NCI-H187 treated with DMSO at 0.1 percent for 48 hours (cell line): ENCODE results near the gene GSTA4.
"Not testable (repeated sequence)": the region's sequence is repeated elsewhere in the genome, so short reads cannot be mapped to it uniquely, and the experiment has no call there.

Experiments
- DNase-seq: peaks from one replicate; lab custom pipeline; 2025; lab: John Stamatoyannopoulos, UW

The GSTA4 gene

DNA sequence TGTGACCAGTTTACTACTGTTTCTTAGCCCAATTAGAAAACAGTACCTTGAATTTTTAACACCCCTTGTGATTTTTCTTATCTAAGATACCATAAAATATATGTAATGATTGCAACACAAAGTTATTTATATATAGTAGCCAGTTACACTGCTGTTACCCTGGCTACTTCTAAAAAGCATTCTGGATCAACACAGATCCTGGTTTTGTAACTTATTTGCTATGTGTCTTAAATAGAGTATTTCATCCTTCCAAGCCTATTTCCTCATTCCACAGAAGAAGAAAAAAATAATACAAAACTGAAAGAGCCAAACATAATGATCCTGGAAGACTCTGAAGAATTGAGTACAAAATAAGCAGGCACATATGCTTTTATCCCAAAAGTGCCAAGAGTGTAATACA is 19.0 kb upstream of the GSTA4 start:
- no peak for DNase-seq

DNA sequence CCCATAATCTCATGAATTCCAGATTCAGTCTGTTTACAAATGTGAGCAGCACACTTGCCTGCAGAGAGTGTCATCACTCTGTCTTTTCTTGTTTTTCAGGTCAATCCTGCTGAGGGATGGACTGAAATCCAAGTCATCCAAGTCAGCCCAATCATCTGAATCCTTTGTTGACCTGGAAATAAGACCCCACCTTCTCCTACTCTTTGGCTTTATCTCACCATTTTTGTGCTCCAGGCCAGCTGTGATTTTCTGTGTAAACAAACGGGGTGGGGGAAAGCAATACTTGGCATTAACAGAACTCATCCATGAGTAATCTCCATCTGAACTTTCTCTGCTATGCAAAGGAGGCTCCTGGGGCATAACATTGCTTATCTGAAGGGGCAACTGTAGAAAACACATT is 16.9 kb upstream of the GSTA4 start:
- no peak for DNase-seq

DNA sequence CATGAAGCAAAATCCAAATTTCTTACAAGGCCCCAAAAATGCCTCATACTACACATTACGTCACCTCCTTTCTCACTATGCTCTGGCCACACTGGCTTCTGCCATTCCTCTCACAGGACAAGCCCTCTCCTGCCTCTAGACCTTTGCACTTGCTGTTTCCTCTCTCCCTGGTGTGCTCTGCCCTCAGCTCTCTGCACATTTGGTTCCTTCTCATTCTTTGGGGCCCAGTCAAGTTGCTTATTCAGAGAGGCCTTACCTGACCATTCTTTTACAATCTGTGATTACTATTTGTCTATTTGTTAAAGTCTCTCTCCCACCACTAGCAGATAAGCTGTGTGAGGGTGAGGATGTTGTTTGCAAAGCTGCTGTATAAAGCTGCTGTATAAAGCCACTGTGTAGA is 15.4 kb upstream of the GSTA4 start:
- DNase-seq: no peak

DNA sequence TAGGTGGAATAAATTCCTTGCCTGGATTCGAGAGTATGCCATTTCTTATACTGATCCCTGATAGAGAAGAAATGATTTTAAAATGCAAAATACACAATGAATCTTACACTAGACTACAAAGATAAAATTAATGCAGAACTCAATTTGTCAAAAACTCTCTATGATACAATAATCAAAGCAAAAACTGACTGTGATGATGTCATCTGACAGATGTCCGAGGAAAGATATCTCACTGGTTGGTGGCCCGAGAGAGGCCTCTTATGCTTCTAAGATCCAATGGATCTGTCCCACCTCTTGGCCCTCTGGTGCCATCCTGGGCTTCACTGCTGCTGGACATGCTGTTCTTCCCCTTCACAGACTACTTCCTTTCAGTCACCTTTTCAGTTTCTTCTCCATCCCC is 14.4 kb upstream of the GSTA4 start:
- no peak for DNase-seq

DNA sequence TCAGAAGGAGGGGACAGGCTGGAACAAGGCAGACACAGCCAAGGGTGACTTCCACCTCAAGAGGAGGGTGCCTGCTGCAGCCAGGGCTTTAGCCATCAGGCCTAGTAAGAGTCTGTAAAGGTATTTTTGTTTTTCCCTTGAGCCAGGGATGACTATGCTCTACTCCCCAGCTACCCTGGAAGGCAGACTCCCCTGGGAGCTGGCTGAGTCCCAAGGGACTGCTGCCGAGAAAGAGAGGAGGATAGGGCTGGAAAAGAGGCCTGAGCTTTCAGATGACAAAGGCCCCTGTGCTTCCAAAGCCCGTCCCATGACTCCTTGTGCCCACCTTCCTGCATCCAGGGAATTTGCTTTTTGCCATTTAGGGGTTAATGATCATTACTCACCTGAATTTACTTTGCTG is 14.0 kb upstream of the GSTA4 start:
- no peak for DNase-seq

DNA sequence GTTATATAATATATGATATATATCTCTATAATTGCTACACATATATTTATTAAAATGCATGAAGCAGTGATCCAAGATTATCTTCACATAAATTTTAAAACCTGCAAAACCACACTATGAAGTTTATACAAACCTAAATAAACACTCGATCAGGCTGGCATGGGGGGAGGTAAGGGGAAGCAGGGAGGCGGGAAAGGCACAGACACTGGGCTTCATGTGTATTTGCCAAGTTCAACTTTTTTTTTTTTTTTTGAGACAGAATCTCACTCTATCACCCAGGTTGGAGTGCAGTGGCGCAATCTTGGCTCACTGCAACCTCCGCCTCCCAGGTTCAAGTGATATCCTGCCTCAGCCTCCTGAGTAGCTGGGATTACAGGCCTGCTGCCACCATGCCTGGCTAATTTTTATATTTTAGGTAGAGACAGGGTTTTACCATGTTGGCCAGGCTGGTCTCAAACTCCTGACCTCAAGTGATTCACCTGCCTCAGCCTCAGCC is 13.2 kb upstream of the GSTA4 start:
- not testable (repeated sequence) for DNase-seq

DNA sequence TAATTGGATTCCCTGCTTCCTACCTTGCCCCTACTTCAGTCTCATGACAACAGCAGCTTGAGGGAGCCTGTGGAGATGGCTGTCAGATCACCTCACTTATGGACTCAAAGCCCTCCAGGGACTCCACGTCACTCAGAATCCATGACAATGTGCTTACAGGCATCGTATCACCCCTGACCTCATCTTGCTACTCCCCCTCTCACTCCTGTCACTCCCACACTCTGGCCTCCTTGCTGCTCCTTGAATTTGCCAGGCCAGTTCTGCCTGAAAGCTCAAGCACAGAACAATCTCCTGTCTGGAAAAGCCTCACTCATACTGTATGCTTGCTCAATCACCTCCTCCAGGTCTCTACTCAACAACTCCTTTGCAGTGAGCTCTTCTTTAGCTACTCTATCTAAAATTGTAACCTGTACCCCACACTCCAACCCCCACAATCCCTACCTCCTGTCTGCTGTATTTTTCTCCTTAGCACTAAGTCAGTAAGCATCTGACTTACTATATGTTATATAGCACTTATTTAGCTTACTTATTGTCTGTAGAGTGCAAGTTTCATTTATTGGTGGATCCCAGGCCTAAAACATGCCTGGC is 10.7 kb upstream of the GSTA4 start:
- no peak for DNase-seq

DNA sequence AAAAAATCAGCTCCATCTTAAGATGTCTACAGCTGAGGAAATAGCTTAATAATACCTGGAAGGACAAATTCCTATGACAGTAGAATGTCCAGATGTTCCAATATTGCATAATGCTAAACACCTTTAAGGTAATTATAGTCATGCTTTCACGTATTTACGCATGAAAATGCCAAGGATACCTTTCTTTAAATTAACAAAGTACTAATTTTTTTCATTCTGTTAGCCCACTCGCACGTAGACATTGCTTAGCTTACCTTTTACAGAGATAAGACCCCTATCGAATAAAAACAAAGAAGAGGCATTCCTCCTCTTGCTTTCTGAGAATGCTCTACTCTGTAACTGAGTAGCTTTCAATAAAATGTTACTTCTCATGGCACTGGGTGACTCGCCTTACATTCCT is 4.4 kb upstream of the GSTA4 start:
- DNase-seq: no peak

DNA sequence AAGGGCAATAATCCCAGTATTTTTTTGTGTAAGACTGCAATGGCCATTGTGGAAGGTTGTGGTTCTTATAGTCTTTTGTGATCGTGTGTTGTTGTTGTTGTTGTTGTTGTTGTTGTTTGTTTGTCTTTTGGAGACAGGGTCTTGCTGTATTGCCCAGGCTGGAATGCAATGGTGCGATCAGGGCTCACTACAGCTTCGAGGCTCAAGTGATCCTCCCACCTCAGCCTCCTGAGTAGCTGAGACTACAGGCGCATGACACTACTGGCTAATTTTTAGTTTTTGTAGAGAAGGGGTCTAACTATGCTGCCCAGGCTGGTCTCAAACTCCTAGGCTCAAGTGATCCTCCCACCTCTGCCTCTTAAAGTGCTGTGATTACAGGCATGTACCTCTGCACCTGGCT is 3.5 kb upstream of the GSTA4 start:
- DNase-seq: no peak

DNA sequence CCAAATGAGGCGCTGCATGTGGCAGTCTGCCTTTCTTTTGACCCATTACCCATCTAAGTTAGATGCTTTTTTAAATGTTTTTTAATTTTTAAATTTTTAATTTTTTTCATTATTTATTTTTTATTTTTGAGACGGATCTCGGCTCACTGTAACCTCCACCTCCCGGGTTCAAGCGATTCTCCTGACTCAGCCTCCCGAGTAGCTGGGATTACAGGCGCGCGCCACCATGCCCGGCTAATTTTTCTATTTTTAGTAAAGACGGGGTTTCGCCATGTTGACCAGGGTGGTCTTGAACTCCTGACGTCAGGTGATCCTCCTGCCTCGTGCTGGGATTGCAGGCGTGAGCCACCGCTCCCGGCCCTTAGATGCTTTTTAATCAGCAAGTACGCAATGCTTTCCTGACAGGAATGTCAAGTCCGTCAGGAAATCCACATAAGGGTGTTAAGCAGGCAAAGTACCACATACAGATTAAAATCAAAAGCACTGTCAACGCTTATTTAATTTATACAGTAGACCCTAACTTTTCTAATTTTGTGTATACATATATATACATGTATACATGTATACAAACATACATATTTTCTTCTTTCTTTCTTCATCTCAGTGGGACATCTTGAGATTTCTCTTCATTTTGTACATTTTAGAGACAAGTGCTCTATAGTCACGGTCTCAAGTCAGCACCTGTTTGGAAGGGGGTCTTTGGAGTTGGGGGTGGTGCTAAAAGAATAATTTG is 995 bp upstream of the GSTA4 start:
- DNase-seq: no peak

DNA sequence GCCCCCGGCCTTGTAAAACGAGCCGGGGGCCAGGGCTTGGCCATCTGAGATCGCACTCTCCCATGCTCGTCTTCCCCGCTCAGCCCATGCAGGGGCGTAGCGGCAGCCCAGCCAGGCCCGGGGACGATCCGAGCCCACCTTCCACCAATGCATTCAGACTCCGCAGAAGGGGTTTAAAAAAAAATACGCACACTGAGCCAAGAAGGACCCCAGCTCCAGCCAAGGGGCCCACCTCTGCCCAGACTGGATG is 320 bp downstream of the GSTA4 start:
- no peak for DNase-seq

DNA sequence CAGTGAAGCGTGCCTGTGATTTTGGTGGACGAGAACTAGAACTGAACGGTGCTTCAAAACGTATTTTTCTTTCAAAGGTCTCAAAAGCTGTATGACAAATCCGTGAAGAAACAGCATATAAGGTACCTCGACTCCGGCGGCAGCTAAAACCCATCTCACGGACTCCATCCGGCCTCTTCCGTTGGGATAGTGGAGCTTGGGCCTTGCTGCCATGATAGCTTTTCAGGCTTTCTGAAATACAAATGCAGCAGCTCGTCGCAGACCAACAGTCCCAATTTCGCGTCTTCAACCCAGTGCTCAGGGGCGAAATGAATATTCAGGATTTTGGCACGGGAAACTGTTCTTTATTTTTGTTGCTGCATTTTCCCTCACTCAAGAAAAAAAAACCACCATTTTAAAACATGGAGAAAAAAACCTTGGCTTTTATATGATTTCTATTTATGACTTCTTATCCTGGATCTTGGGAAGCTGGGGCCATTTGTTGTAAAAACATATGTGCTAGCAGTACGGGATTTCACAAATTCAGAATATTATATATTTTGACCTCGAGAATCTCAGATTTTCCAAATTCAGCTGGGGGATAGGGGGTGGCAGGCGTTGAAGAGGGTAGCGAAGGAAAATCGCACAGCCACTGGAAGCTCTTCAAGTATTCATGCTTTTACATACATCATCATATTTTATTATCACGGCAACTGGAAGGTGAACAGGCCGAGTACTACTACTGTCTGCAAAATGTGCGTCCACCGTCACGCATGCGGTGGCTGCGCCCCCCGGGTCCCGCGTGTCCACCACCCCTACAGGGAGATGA is 849 bp downstream of the GSTA4 start:
- no peak for DNase-seq

DNA sequence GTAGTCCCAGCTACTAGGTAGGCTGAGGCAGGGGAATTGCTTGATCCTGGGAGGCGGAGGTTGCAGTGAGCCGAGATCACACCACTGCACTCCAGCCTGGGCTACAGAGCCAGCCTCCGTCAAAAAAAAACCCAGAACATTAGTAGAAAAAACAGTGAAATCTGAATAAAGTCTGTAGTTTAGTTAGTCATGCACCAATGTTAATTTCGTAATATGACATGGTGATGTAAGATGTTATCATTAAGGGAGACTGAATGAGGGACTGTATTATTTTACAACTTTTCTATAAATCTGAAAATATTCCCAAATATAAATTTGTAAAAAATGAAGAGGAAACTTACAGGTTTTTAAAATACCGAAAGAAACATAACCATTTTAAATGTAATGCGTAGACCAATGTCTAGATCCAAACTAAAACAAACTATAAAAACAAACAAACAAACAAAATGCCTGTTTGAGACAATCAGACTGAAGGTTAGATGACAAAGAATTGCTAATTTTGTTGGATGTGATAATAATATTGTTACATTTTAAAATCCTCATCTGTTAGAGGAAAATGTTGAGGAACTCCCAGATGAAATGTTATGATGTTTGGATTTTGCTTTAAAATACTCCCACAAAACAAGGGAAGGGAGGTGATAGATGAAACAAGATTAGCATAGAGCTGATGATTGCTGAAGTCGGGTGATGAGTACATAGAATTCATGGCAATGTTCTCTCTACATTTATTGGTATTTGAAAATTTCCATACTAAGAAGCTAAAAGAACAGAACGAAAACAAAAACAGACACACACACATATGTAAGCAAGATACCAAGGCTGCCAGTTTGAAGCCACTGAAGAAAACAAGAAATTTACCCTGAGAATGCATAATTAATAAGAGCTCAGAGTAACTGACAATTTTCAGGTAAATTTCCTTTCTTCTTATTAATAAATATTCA is 1.8 kb downstream of the GSTA4 start:
- no peak for DNase-seq

DNA sequence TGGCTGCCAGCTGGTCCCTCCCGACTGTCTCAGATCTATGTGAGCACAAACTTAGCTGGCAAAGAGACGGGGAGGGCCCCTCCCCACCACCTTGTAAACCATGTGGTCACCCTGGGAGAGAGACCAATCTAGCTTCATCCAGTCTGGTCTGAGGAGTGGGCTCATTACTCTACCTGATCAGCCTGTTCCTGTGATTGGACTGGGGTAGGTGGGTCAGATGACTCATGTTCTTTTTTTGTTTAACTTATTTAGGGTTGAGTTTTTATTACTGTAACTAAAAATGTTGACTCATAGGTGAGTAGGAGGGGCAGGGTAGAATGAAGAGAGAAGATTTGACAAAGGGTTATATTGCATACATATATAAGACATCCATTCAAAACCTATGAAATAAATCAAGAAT is 4.7 kb downstream of the GSTA4 start:
- no peak for DNase-seq

DNA sequence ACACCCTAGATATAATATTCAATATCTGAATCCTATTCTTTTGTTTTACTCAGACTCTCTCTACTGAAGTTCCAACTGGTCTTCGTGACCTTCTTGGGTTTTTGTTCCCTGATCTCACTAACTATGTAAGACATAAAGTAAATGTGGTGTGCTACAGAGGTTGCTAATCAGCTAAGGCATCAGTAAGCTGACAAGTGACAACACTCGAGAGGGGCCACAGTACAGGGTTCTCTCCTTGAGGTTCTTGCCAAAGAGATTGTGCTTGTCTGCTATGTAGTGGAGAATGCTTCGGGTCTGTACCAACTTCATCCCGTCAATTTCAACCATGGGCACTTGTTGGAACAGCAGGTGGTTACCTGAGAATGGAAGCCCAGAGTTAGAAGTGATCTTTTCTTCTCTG is 9.9 kb downstream of the GSTA4 start:
- DNase-seq: no peak

DNA sequence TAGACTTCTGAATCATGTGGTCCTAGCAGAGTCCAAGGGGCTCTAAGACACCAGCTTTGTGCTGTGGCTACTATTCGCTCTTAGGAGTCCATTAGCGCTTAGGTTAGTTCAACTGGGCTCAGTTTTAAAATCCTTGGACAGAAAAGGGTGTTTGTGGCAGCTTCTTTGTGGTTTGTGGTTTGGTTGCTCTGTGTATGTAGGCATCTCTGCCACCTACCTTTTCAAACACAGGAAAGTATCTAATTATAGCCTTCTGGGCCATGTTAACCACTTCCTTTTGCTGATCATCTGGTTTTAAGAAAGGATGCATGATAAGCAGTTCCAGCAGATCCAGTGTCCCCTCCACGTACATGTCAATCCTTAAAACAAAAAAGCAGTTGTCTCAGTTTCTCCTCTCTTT is 10.8 kb downstream of the GSTA4 start:
- DNase-seq: no peak

DNA sequence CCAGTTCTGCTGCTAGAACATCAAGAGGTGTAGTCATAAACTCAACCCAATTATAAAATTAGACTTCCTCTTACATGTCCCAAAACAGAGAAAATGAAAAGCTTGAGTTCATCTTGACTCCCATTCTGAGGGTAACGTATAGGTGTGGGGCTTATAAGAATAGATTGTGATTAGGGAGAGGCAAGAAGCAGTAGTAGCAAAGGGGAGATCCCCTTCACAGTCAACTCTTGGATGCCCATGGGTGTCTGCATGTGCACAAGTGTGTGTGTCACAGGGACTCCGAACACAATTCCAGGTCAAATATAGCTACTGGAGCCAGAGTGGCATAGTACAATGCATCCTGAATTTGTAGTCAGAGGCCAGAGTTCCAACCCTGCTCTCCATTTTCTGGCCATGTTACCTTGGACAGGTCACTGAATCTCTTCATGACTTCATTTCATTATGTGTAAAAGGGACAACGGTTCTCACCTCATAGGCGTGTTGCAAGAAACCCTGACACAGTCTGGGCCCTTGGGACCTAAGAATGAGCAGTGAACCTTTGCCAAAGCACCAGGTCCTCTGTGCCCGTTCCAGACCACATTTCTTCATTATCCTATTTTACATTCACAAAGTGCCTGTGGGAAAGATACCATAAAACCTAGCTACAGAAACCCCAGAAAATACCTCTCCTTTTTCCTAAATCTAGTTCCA is 11.8 kb downstream of the GSTA4 start:
- DNase-seq: no peak

DNA sequence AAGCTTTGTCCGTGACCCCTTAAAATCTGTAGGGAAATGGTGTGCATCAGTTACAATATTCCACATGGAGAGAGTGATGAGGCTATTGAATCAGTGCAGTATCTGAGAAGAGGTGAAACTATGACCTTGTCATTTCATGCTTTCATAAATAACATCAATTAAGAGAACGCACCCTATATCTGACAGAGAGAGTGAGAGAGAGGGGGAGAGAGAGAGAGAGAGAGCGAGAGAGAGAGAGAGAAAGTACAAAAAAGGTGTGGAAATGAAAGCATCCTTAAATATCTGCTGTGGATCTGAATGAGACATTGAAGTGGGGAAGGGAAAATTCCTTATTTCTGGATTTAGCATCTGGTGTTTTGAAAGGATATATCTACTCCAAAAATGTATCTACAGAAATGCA is 12.4 kb downstream of the GSTA4 start:
- DNase-seq: no peak

DNA sequence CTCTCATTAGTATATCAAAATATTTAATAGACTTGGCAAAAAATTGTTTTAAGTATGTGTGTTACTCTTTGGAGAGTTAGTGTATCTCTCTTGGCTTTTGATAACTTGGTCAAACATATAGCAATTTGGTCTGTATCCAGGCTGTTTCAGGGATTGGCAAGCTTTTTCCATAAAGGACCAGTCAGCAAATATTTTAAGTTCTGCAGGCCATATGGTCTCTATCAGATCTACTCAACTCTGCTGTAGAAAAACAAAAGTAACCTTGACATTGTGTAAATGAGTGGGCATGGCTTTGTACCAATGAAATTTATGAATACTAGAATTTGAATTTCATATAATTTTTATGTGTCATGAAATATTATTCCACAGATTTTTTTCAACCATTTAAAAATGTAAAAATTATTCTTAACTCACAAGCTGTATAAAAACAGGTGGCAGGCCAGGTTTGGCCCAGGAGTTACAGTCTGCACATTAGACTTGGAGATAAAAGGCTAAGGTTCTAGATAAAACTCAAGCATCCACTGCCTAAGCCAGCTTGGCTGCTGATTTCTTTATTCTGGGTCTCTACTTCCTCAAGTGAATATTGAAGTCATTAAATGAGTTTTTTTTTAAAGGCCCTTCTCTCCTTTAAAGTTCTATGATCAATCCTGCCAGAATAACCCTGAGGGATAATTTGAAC is 13.7 kb downstream of the GSTA4 start:
- no peak for DNase-seq

DNA sequence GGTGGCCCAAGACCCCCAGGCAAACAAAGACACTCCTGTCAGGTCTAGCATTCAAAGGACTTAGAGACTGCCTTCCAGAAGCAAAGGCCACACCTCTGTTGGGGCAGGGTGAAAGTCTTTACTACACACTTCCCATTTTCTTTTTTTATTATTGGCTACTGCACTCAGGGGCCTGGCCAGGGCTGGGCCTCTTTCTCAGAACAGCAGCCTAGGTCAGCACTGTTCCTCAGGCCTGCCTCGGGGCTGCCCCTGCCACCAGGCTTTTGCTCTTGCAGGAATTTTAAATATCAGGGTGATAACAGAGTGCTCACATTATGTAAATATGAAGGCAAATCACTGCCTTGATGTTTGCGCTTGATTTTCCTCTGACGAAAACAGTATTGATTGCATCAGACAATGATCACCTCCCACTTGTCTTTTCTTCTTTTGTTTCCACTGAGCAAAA is 18.5 kb downstream of the GSTA4 start:
- DNase-seq: no peak

DNA sequence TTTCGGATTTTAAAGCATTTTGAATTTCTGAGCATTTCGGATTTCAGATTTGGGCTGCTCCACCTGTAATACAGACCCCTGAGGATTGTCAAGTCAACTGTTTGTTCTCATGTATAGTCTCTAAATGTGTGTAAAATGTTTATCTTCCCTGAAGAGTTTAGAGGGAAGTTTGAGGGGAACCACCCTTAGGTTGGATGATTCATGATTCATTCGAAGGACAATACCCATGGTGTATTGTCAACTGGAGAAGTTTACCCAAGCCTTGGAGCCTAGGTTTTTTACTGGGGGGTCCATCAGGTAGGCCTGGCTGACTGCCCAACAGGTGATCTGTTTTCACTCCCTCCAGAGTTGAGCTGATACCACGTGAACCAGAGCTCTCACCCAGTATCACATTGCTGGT is 18.9 kb downstream of the GSTA4 start:
- no peak for DNase-seq
